A673 (cell line): ENCODE data around the gene PHF12.

Experiments
- CTCF ChIP-seq: fragments of 300-800, 200-600 bp; sonication (generic); conservative IDR thresholded peaks from 2 replicates; pipeline ENCODE4 v1.5.1; 2017; ENCODE audit warnings: low read depth, mild to moderate bottlenecking, antibody characterized with exemption, low read length, moderate library complexity, mixed read lengths
- EZH2 ChIP-seq: fragments of 200-600 bp; sonication (generic); IDR thresholded peaks from 2 replicates; pipeline ENCODE4 v1.6.1; 2017; ENCODE audit warnings: borderline replicate concordance, low read depth, mild to moderate bottlenecking, mixed read lengths, antibody characterized with exemption, low read length; ENCODE audit not compliant: poor library complexity, severe bottlenecking

- no peak for TF ChIP-seq CTCF
- no peak for TF ChIP-seq EZH2
Observed at GRCh38 chr17:28951428-28951990, at the start of gene PHF12.
